Common myeloid progenitor, CD34-positive (primary cell): Measurements from ENCODE around the gene TRAPPC5.

Source experiments
- CTCF ChIA-PET: fragments of 350-600 bp; sonication (Branson Sonifier 250); formaldehyde crosslinking; loops from one replicate; lab custom pipeline; 2021; ENCODE audit warnings: antibody characterized with exemption; lab: Charles Lee
- POLR2A ChIA-PET: fragments of 350-600 bp; sonication (Branson Sonifier 250); formaldehyde crosslinking; loops from one replicate; lab custom pipeline; 2021; ENCODE audit warnings: antibody characterized with exemption; lab: Charles Lee
- DNase-seq, 3 donors: peaks; one replicate each; pipeline versions ENCODE4 v3.0.0 to v3.0.0-alpha.2; 2013
- H3K27ac ChIP-seq, 2 experiments: 1 replicate in 1 of 2; 2 replicates in 1 of 2; pipeline ENCODE4 v1.7.0; 2013; ENCODE audit warnings: inconsistent platforms in 2 of 2, low read length in 2 of 2, mild to moderate bottlenecking in 2 of 2, low read depth in 1 of 2, moderate library complexity in 1 of 2; ENCODE audit not compliant: severe bottlenecking in 2 of 2, insufficient read depth in 1 of 2, poor library complexity in 1 of 2
- H3K27me3 ChIP-seq, 5 experiments: replicated peaks in 2 of 5; 1 replicate in 3 of 5; 2 replicates in 2 of 5; pipeline versions ENCODE4 v1.6.1 to v1.7.0; 2013; ENCODE audit warnings: low read length in 4 of 5, mild to moderate bottlenecking in 2 of 5, moderate library complexity in 2 of 5, inconsistent platforms in 1 of 5; ENCODE audit not compliant: insufficient read depth in 5 of 5, control insufficient read depth in 4 of 5
- H3K36me3 ChIP-seq, 4 experiments: 1 replicate in 2 of 4; 2 replicates in 2 of 4; pipeline versions ENCODE4 v1.6.1 to v1.7.0; 2013; ENCODE audit warnings: low read length in 3 of 4, control low read depth in 1 of 4, mild to moderate bottlenecking in 1 of 4; ENCODE audit not compliant: control insufficient read depth in 4 of 4, insufficient read depth in 4 of 4
- H3K4me1 ChIP-seq, 4 experiments: 1 replicate in 3 of 4; 2 replicates in 1 of 4; pipeline versions ENCODE4 v1.6.1 to v1.7.1; 2013; ENCODE audit warnings: low read length in 3 of 4, mild to moderate bottlenecking in 3 of 4, control low read depth in 1 of 4, inconsistent platforms in 1 of 4, moderate library complexity in 1 of 4; ENCODE audit not compliant: control insufficient read depth in 4 of 4, insufficient read depth in 4 of 4; ENCODE audit errors: control extremely low read depth in 1 of 4
- H3K4me3 ChIP-seq, 7 experiments: 1 replicate in 4 of 7; 2 replicates in 3 of 7; pipeline versions ENCODE4 v1.5.1 to v1.7.0; 2013; ENCODE audit warnings: mild to moderate bottlenecking in 7 of 7, low read length in 6 of 7, moderate library complexity in 6 of 7, inconsistent platforms in 2 of 7, low read depth in 2 of 7, control low read depth in 1 of 7; ENCODE audit not compliant: insufficient read depth in 4 of 7, control insufficient read depth in 1 of 7; ENCODE audit errors: extremely low read depth in 1 of 7
- H3K9me3 ChIP-seq, 5 experiments: 1 replicate in 4 of 5; 2 replicates in 1 of 5; pipeline versions ENCODE4 v1.6.1 to v1.7.1; 2013; ENCODE audit warnings: low read length in 4 of 5, mild to moderate bottlenecking in 2 of 5, inconsistent platforms in 1 of 5, low read depth in 1 of 5, moderate library complexity in 1 of 5; ENCODE audit not compliant: control insufficient read depth in 4 of 5, insufficient read depth in 2 of 5; ENCODE audit errors: control extremely low read depth in 1 of 5
- WGBS: methylation state at CpG from one replicate; pipeline ENCODE4 v1.1.5; 2013; ENCODE audit not compliant: insufficient coverage; 5-methylcytosine and 5-hydroxymethylcytosine counted together

Gene TRAPPC5

DNA sequence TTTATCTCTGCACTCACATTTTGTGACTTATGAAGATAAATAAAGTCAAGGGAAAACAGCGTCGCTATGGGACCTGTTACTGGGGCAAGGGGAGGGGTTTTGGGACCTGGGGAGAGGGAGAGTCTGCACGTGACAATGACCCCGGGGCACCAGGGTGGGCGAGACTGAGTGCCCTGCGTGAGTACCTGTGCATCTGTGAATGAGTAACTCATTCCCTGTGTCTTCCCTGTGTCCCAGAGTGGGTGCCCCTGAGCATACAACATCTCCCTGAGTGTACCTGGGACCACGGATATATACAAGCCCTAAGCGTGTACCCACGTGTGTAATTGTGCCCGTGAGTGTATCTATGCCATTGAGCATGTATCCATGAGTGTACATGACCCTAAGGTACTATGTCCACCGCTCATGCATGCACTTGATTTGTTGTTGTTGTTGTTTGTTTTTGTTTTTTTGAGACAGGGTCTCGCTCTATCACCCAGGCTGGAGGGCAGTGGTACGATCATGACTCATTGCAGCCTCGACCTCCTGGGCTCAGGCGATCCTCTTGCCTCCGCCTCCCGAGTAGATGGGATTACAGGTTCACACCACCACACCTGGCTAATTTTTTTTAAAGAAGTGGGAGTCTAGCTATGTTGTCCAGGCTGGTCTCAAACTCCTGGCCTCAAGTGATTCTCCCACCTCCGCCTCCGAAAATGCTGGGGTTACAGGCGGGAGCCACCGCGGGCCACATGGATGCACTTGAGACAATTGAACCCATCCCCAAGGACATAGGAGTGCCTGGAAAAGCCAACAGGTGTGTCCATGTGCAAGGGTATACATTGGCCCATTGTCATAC, 645 bp upstream of the TRAPPC5 start:
- WGBS: 65% methylated on average over 17 of the region's 22 CpGs
- Histone ChIP-seq H3K9me3 (no peaks in the 10 kb centered on the region), H3K4me3 (peak overlapping the region in 6 of 7 experiments; percentile 44 to 98 (median 90)), H3K27me3 (no peaks in the 10 kb centered on the region), H3K27ac (no peak overlapping the region), H3K4me1 (peaks cover 0 to 56% (median 51%) of the 10 kb centered on the region in 4 experiments), H3K36me3 (peaks cover 0 to 19% (median 9%) of the 10 kb centered on the region in 4 experiments)
- ChIA-PET CTCF (interaction anchor here (0.8 to 3.3 kb wide), 21 partner anchors 9 to 262 kb away, joined by 3 to 49 read pairs (median 4); partner anchors contain the start of genes FCER2 and PCP2), POLR2A (interaction anchor here (1.1 to 1.7 kb wide), 3 partner anchors 10 to 115 kb away, joined by 3 to 4 read pairs (median 3); no protein-coding TSS in a partner anchor)
- no peak for DNase-seq

- ChIA-PET CTCF (interaction anchor here (0.6 to 3.3 kb wide), 32 partner anchors 11 to 260 kb away, joined by 3 to 49 read pairs (median 4); partner anchors contain the start of genes FCER2, PCP2, PET100 and STXBP2), POLR2A (interaction anchor here (0.6 to 1.7 kb wide), 5 partner anchors 12 to 373 kb away, joined by 3 to 4 read pairs (median 3); no protein-coding TSS in a partner anchor)
- peak overlapping the region; percentile 54 to 87 for H3K27ac ChIP-seq
- no peaks in the 10 kb centered on the region for H3K27me3 ChIP-seq
- H3K9me3 ChIP-seq: no peaks in the 10 kb centered on the region
- H3K4me1 ChIP-seq: peaks cover 0 to 51% (median 46%) of the 10 kb centered on the region in 4 experiments
- peak overlapping the region; percentile 56 to 98 (median 87) for H3K4me3 ChIP-seq
- 4% methylated on average over 36 of the region's 43 CpGs for WGBS
- peak; percentile 91 to 95 (median 94) for DNase-seq
- peaks cover 0 to 24% (median 11%) of the 10 kb centered on the region in 4 experiments for H3K36me3 ChIP-seq
These were observed 924 bp downstream of the TRAPPC5 start for GRCh38 chr19:7681340-7682174.

- H3K27me3 ChIP-seq: no peaks in the 10 kb centered on the region
- ChIA-PET CTCF (interaction anchor here (2.9 to 3.3 kb wide), 2 partner anchors 114 to 117 kb away, joined by 18 to 49 read pairs; no protein-coding TSS in a partner anchor), POLR2A (no interaction called here)
- peaks cover 0 to 44% (median 39%) of the 10 kb centered on the region in 4 experiments for H3K4me1 ChIP-seq
- H3K27ac ChIP-seq: no peak overlapping the region
- H3K36me3 ChIP-seq: peaks cover 0 to 24% (median 11%) of the 10 kb centered on the region in 4 experiments
- 90% methylated on average over 73 of the region's 74 CpGs for WGBS
- no peak for DNase-seq
- no peaks in the 10 kb centered on the region for H3K9me3 ChIP-seq
- peak overlapping the region in 5 of 7 experiments; percentile 81 to 98 (median 93) for H3K4me3 ChIP-seq
These were observed 1.7 kb downstream of the TRAPPC5 start for GRCh38 chr19:7682175-7682855.

GRCh38 chr19:7685546-7686445, 5.2 kb downstream of the TRAPPC5 start:
- H3K9me3 ChIP-seq: no peaks in the 10 kb centered on the region
- H3K4me1 ChIP-seq: peaks cover 0 to 18% (median 15%) of the 10 kb centered on the region in 4 experiments
- H3K27ac ChIP-seq: no peak overlapping the region
- no peak overlapping the region for H3K4me3 ChIP-seq
- peaks cover 0 to 3% (median 0%) of the 10 kb centered on the region in 5 experiments for H3K27me3 ChIP-seq
- POLR2A ChIA-PET: no interaction called here
- H3K36me3 ChIP-seq: peaks cover 0 to 24% (median 11%) of the 10 kb centered on the region in 4 experiments
- 95% methylated on average over 14 of the region's 19 CpGs for WGBS
- CTCF ChIA-PET: interaction anchor here (0.9 to 2.3 kb wide), 4 partner anchors 19 to 114 kb away, joined by 3 to 12 read pairs (median 4); no protein-coding TSS in a partner anchor
- DNase-seq: no peak

DNA sequence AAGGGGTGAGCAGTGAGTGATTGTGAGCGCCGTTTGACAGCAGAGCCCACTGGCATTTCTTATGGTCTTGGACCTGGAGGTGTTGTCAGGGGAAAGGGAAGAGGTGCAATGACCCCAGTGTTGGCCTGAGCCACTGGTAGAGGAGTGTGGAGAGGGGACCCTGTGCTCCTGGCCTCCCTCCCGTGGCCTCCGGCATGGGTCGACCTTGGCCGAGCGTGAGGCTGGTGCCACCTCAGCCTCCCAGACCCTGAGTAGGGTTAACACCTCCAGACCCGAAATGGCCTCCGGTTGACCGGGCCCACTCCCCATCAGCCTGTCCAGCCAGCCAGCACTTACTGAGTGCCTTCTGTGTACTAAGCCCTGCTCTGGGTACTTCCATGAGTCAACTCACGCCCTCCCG, 6.5 kb downstream of the TRAPPC5 start:
- ChIA-PET POLR2A (no interaction called here), CTCF (interaction anchor here (1.3 kb wide), 1 partner anchor 48 kb away, joined by 4 read pairs; no protein-coding TSS in a partner anchor)
- H3K4me3 ChIP-seq: no peak overlapping the region
- H3K36me3 ChIP-seq: peaks cover 0 to 24% (median 10%) of the 10 kb centered on the region in 4 experiments
- H3K4me1 ChIP-seq: peaks cover 0 to 6% (median 3%) of the 10 kb centered on the region in 4 experiments
- WGBS: 98% methylated on average over 12 of the region's 12 CpGs
- no peak for DNase-seq
- peaks cover 0 to 6% (median 0%) of the 10 kb centered on the region in 5 experiments for H3K27me3 ChIP-seq
- no peak overlapping the region for H3K27ac ChIP-seq
- no peaks in the 10 kb centered on the region for H3K9me3 ChIP-seq
